OCI-LY3 (cell line): ENCODE measurements around the gene KIF3B.

Experiments used
- H2AFZ ChIP-seq: fragments of 200-600, 300-600 bp; shearing (Covaris generic); 2 replicates; pipeline ENCODE4 v1.6.0; 2014; ENCODE audit warnings: antibody characterized with exemption, low read depth, low read length
- H3K27ac ChIP-seq: fragments of 200-600, 300-600 bp; sonication (generic); 2 replicates; pipeline ENCODE4 v1.5.1; 2014; ENCODE audit warnings: mild to moderate bottlenecking, low read length, moderate library complexity, mixed read lengths
- H3K27me3 ChIP-seq: fragments of 200-600, 300-600 bp; sonication (generic); 2 replicates; pipeline ENCODE4 v1.6.1; 2014; ENCODE audit warnings: low read depth, low read length, mixed read lengths
- H3K36me3 ChIP-seq: fragments of 200-600, 300-600 bp; sonication (generic); replicated peaks from 2 replicates; pipeline ENCODE3; 2014; ENCODE audit warnings: low read depth, low read length, mixed read lengths
- H3K4me1 ChIP-seq: fragments of 300-600, 200-600 bp; sonication (generic); 2 replicates; pipeline ENCODE4 v1.6.1; 2014; ENCODE audit warnings: low read length, mixed read lengths
- H3K4me2 ChIP-seq: fragments of 200-600, 300-600 bp; sonication (generic); 2 replicates; pipeline ENCODE4 v1.6.1; 2014; ENCODE audit warnings: low read length, mixed read lengths
- H3K4me3 ChIP-seq: fragments of 300-600, 200-600 bp; sonication (generic); 2 replicates; pipeline ENCODE4 v1.5.1; 2014; ENCODE audit warnings: antibody characterized with exemption, mild to moderate bottlenecking, low read length, moderate library complexity
- H3K79me2 ChIP-seq: fragments of 300-600, 200-600 bp; shearing (Covaris generic); 2 replicates; pipeline ENCODE4 v1.6.1; 2014; ENCODE audit warnings: mild to moderate bottlenecking, low read length, mixed read lengths
- H3K9ac ChIP-seq: fragments of 300-600, 200-600 bp; shearing (Covaris generic); 2 replicates; pipeline ENCODE4 v1.6.0; 2014; ENCODE audit warnings: mild to moderate bottlenecking, low read length, moderate library complexity
- H3K9me3 ChIP-seq: fragments of 200-600, 300-600 bp; shearing (Covaris generic); 2 replicates; pipeline ENCODE4 v1.6.1; 2014; ENCODE audit warnings: low read length, mixed read lengths; ENCODE audit not compliant: insufficient read depth
- H4K20me1 ChIP-seq: fragments of 200-600, 300-600 bp; sonication (generic); 2 replicates; pipeline ENCODE4 v1.6.1; 2016; ENCODE audit warnings: low read length, mixed read lengths; ENCODE audit not compliant: insufficient read depth
- CTCF ChIP-seq: fragments of 200-600, 300-600 bp; sonication (generic); IDR thresholded peaks from 2 replicates; pipeline ENCODE4 v1.5.1; 2014; ENCODE audit warnings: antibody characterized with exemption, low read length, low read depth
- EZH2phosphoT487 ChIP-seq: fragments of 200-600 bp; shearing (Covaris generic); IDR thresholded peaks from 2 replicates; pipeline ENCODE4 v1.6.1; 2018; ENCODE audit warnings: antibody characterized with exemption, mixed run types, low read depth

KIF3B gene

GRCh38 chr20:32289661-32290431 is 12.4 kb downstream of the KIF3B start:
- Histone ChIP-seq H3K36me3 (peaks cover 5% of the 10 kb centered on the region), H3K79me2 (peaks cover 19% of the 10 kb centered on the region), H3K4me3 (no peak overlapping the region), H3K9ac (no peak overlapping the region), H3K27ac (no peak overlapping the region), H2AFZ (no peak overlapping the region), H3K4me1 (peaks cover 22% of the 10 kb centered on the region), H3K4me2 (no peak overlapping the region), H3K9me3 (no peaks in the 10 kb centered on the region), H4K20me1 (peaks cover 11% of the 10 kb centered on the region), H3K27me3 (no peaks in the 10 kb centered on the region)
- no peak for TF ChIP-seq EZH2phosphoT487

GRCh38 chr20:32291166-32291565 is 13.7 kb downstream of the KIF3B start:
- Histone ChIP-seq H3K36me3 (peaks cover 5% of the 10 kb centered on the region), H3K4me2 (no peak overlapping the region), H3K9me3 (no peaks in the 10 kb centered on the region), H3K27ac (no peak overlapping the region), H3K79me2 (peaks cover 19% of the 10 kb centered on the region), H3K27me3 (no peaks in the 10 kb centered on the region), H3K9ac (no peak overlapping the region), H4K20me1 (peaks cover 6% of the 10 kb centered on the region), H2AFZ (no peak overlapping the region), H3K4me3 (no peak overlapping the region), H3K4me1 (peaks cover 8% of the 10 kb centered on the region)
- TF ChIP-seq EZH2phosphoT487 (no peak), CTCF (no peak)

- Histone ChIP-seq H3K27me3 (no peaks in the 10 kb centered on the region), H3K9ac (no peak overlapping the region), H3K4me2 (no peak overlapping the region), H3K9me3 (no peaks in the 10 kb centered on the region), H4K20me1 (peaks cover 14% of the 10 kb centered on the region), H3K36me3 (peaks cover 5% of the 10 kb centered on the region), H3K79me2 (peaks cover 16% of the 10 kb centered on the region), H2AFZ (no peak overlapping the region), H3K4me1 (no peaks in the 10 kb centered on the region), H3K27ac (no peak overlapping the region), H3K4me3 (no peak overlapping the region)
- TF ChIP-seq CTCF (no peak), EZH2phosphoT487 (no peak)
Observed at GRCh38 chr20:32292548-32292947, 15.1 kb downstream of the KIF3B start.

- no peak overlapping the region for H3K4me2 ChIP-seq
- no peaks in the 10 kb centered on the region for H3K9me3 ChIP-seq
- peaks cover 2% of the 10 kb centered on the region for H3K36me3 ChIP-seq
- H3K27me3 ChIP-seq, result no peaks in the 10 kb centered on the region
- peaks cover 19% of the 10 kb centered on the region for H4K20me1 ChIP-seq
- no peaks in the 10 kb centered on the region for H3K4me1 ChIP-seq
- TF ChIP-seq EZH2phosphoT487 (no peak), CTCF (no peak)
- no peak overlapping the region for H3K4me3 ChIP-seq
- H3K27ac ChIP-seq, result no peak overlapping the region
- H3K9ac ChIP-seq, result no peak overlapping the region
- peaks cover 22% of the 10 kb centered on the region for H3K79me2 ChIP-seq
- H2AFZ ChIP-seq, result no peak overlapping the region
Observed at GRCh38 chr20:32294071-32294470, 16.6 kb downstream of the KIF3B start.
